ENCODE measurements around the gene POLR1A.

DNA sequence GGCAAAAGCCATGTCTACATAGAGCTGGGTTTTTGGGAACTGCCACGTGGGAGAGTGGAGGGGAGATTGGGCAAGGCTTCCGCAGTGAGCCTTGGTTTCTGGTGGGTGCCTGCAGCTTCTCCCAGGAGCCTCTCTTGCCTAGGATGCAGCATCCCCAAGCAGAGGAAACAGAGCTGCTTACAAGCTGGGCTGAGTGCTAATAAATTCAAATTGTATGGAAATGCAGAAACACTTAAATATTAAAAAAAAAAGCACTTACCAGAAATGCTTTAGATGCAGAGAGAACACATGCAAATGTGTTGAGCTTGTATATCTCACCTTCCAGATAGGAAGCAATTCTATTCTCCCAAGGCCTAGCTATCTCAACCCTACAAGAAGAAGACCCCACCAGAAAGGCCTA, 120.9 kb downstream of the POLR1A start:
- TF ChIP-seq, protein P1, sequence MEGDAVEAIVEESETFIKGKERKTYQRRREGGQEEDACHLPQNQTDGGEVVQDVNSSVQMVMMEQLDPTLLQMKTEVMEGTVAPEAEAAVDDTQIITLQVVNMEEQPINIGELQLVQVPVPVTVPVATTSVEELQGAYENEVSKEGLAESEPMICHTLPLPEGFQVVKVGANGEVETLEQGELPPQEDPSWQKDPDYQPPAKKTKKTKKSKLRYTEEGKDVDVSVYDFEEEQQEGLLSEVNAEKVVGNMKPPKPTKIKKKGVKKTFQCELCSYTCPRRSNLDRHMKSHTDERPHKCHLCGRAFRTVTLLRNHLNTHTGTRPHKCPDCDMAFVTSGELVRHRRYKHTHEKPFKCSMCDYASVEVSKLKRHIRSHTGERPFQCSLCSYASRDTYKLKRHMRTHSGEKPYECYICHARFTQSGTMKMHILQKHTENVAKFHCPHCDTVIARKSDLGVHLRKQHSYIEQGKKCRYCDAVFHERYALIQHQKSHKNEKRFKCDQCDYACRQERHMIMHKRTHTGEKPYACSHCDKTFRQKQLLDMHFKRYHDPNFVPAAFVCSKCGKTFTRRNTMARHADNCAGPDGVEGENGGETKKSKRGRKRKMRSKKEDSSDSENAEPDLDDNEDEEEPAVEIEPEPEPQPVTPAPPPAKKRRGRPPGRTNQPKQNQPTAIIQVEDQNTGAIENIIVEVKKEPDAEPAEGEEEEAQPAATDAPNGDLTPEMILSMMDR (IDR thresholded peaks at IDR 0.05) = no peak
- TF ChIP-seq POLR2AphosphoS5 (IDR thresholded peaks at IDR 0.05) = no peak
- no peak for TF ChIP-seq POLR2A (IDR thresholded peaks at IDR 0.05)

Measured in upper lobe of left lung (tissue), 4 donors.